GM21423 (cell line): ENCODE measurements around the gene CYTH3.
"Not testable (repeated sequence)": the region's sequence is repeated elsewhere in the genome, so short reads cannot be mapped to it uniquely, and the experiment has no call there.

Source experiments
- ATAC-seq: cut with Tn5 transposase; IDR thresholded peaks from one replicate; pipeline ENCODE4 v1.9.1; 2021; ENCODE audit warnings: mild to moderate bottlenecking, moderate library complexity; ENCODE audit not compliant: unreplicated experiment

Gene CYTH3

GRCh38 chr7:6154542-6155404 lies 117.7 kb downstream of the CYTH3 start:
- no peak for ATAC-seq

- no peak for ATAC-seq
Observed at GRCh38 chr7:6153646-6154541, 118.5 kb downstream of the CYTH3 start.

GRCh38 chr7:6151994-6152735 lies 120.3 kb downstream of the CYTH3 start:
- no peak for ATAC-seq

- ATAC-seq, result not testable (repeated sequence)
Observed at GRCh38 chr7:6151527-6151926, 120.9 kb downstream of the CYTH3 start.

- no peak for ATAC-seq
Observed at GRCh38 chr7:6149996-6150395, 122.4 kb downstream of the CYTH3 start.

GRCh38 chr7:6148724-6149360 lies 123.6 kb downstream of the CYTH3 start:
- ATAC-seq, result no peak

- ATAC-seq, result no peak
Observed at GRCh38 chr7:6147627-6148026, 124.8 kb downstream of the CYTH3 start.

GRCh38 chr7:6146666-6147065 lies 125.8 kb downstream of the CYTH3 start:
- ATAC-seq, result no peak

- ATAC-seq, result no peak
Observed at GRCh38 chr7:6143997-6144396, 128.4 kb downstream of the CYTH3 start.

GRCh38 chr7:6142871-6143380 lies 129.5 kb downstream of the CYTH3 start:
- ATAC-seq, result no peak

GRCh38 chr7:6139189-6139996 lies 133.0 kb downstream of the CYTH3 start:
- ATAC-seq, result no peak

- ATAC-seq, result no peak
Observed at GRCh38 chr7:6136475-6136874, 135.9 kb downstream of the CYTH3 start.

GRCh38 chr7:6133249-6133648 lies 139.2 kb downstream of the CYTH3 start:
- no peak for ATAC-seq

GRCh38 chr7:6130007-6130587 lies 142.3 kb downstream of the CYTH3 start:
- ATAC-seq, result no peak

GRCh38 chr7:6128205-6128604 lies 144.2 kb downstream of the CYTH3 start:
- ATAC-seq, result no peak

- ATAC-seq, result no peak
Observed at GRCh38 chr7:6127110-6127490, 145.3 kb downstream of the CYTH3 start.

- no peak for ATAC-seq
Observed at GRCh38 chr7:6123843-6124242, 148.6 kb downstream of the CYTH3 start.

- no peak for ATAC-seq
Observed at GRCh38 chr7:6121141-6121540, 151.3 kb downstream of the CYTH3 start.

GRCh38 chr7:6117533-6117932 lies 154.9 kb downstream of the CYTH3 start:
- ATAC-seq, result no peak
